Measurements from ENCODE around the gene RPL22L1. TPM values are rescaled to one million over a fixed set of nuclear protein-coding genes. Genes with fewer than 3 reads are reported as not detected.

The RPL22L1 gene
- total RNA-seq, 4 donors from 2014 or later, result 41.6 to 164 (median 63.9) TPM

DNA sequence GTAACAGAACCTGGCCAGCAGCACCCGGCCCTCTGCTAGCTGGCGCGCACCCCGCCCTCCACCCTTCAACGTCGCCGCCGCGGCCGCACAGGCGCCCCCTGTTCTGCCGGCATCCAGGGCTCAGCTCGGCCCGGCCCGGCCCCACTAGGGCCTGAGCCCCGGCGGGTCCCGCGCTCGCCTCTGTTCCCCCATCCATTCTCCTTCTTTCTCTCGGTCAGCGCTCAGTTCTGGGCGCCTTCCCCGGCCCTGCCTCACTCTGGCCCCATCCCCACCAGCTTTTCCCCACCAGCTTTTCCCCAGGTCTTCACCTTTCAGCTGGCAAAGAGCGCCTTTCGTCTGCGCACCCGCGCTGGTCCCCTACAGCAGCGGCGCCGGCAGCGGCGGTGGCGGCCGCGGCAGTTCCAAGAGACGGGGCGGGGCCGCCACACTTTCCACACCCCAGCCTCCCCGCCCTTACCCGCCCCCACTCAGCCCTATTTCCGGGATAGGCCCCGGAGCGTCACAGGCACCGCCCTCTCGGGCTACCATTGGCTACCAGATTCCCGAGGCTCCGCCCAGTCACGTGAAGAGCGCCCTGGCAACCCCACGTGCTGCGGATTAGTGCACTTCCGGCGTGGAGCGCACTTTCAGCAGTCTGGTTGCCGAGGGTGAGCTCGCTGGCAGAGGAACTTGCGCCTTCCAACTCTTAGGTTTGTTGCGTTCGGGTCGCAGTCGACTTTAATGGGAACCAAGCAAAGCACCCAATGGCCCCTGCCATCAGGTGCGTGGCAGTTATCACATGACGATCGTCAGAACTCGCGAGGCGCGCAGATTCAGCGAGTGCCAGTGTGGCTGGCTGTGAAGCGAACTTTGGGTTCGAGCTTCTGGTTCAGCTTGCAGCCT, 38.5 kb upstream of the RPL22L1 start, which contains the start of gene EIF5A2:
EIF5A2 (minus strand) TSS at position 403 of the 882 bp plus-strand sequence. CDS start 831 bp downstream, outside the sequence.
- TF ChIP-seq, protein P1, sequence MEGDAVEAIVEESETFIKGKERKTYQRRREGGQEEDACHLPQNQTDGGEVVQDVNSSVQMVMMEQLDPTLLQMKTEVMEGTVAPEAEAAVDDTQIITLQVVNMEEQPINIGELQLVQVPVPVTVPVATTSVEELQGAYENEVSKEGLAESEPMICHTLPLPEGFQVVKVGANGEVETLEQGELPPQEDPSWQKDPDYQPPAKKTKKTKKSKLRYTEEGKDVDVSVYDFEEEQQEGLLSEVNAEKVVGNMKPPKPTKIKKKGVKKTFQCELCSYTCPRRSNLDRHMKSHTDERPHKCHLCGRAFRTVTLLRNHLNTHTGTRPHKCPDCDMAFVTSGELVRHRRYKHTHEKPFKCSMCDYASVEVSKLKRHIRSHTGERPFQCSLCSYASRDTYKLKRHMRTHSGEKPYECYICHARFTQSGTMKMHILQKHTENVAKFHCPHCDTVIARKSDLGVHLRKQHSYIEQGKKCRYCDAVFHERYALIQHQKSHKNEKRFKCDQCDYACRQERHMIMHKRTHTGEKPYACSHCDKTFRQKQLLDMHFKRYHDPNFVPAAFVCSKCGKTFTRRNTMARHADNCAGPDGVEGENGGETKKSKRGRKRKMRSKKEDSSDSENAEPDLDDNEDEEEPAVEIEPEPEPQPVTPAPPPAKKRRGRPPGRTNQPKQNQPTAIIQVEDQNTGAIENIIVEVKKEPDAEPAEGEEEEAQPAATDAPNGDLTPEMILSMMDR (IDR thresholded peaks at IDR 0.05; ENCODE audit: low read depth), result no peak

DNA sequence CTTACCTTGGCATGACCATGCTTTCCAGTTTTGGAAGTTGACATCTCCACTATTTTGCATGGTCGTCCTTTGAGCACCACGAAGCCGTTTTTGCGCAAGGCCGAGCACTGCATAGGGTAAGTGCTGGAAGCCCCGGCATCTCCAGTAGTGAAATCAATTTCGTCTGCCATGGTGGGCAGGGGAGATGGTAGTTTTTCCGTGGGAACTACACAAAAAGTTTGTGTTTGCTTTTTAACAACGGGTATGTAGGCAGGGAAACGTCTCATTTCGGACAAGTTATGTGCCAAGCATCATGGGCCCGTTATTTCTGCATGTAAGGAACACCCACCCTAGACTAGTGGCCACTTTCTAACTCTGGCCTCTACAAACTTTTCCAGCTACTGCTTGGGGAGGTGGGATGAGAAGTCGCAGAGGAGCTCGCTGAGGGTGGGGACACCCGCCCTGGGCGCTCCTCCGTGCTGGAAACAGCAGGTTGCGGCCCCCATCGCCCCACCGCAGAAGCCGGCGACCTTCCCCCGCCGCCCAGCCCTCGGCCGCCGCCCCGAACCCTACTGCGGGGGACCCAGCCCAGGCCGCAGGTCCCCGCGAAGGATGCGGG, 37.7 kb upstream of the RPL22L1 start:
- TF ChIP-seq, protein P1 (IDR thresholded peaks at IDR 0.05; ENCODE audit: low read depth), result no peak

DNA sequence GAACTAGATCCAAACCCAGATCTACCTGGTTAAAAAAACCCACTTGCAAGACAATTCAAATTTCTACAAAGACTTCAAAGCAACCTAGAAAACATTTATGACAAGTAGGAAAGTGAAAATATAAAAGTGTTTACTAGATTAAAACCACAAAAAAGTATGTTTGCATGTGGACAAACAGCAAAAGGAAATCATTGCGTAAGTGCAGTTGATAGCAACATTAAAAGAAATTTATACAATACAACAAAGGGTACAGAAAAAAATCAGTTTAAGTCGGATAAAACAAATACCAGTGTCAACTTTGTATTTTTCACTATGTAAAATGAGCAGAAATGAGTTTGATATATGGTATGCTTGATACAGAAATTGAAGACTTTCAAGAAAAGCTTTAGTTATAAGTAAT, 35.9 kb upstream of the RPL22L1 start:
- TF ChIP-seq, protein P1 (IDR thresholded peaks at IDR 0.05; ENCODE audit: low read depth), result no peak

DNA sequence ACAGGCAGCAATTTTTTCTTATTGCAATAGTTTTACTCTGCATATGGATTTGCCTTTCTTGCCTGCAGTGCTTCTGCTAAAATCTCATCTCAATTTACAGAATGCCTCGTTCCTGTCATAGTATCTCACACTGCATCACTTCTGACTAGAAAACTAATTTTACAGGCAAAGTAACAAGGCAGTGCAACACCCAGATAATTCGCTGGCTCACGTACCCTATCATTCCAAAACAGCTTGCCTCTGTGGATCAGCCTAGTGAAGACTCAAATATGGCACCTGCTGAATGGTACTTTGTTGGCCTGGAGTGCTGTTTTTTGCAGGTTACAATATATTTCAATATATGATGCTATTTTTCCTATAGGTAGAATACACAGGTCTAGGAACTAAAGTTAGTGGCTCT, 33.1 kb upstream of the RPL22L1 start:
- TF ChIP-seq, protein P1 (IDR thresholded peaks at IDR 0.05; ENCODE audit: low read depth), result no peak

DNA sequence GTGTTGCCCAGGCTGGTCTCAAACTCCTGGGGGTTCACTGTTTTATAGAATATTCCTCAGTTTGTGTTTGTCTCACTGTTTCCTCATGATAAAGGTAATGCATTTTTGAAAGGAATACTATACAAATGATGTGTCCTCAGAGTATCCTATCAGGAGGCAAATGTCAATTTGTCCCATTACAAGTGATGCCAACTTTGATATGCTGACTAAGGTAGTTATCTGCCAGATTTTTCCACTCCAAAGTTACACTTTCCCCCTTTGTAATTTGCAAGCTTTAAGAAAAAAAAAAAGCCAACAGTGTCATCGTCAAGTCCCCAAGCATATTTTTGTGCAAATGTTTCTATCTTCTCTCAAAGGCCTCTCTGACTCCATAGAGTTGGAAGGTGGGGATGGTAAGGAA, 29.5 kb upstream of the RPL22L1 start:
- TF ChIP-seq, protein P1 (IDR thresholded peaks at IDR 0.05; ENCODE audit: low read depth), result no peak

DNA sequence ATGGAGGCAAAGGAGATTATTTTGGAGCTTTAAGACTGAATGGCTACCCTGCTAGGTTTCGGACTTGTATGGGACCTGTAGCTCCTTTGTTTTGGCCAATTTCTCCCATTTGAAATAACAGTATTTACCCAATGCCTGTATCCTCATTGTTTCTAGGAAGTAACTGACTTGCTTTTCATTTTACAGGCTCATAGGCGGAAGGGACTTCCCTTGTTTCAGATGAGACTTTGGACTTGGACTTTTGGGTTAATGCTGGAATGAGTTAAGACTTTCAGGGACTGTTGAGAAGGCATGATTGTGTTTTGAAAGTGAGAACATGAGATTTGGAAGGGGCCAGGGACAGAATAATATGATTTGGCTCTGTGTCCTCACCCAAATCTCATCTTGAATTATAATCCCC, 28.0 kb upstream of the RPL22L1 start:
- TF ChIP-seq, protein P1 (IDR thresholded peaks at IDR 0.05; ENCODE audit: low read depth), result no peak

DNA sequence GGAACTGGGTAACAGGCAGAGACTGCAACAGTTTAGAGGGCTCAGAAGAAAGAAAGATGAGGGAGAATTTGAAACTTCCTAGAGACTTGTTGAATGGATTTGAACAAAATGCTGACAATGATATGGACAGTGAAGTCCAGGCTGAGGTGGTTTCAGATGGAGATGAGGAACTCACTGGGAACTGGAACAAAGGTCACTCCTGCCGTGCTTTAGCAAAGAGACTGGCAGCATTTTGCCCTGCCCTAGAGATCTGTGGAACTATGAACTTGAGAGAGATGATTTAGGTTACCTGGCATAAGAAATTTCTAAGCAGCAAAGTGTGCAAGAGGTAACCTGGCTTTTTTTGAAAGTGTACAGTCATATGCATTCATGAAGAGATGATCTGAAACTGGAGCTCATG, 26.8 kb upstream of the RPL22L1 start:
- TF ChIP-seq, protein P1 (IDR thresholded peaks at IDR 0.05; ENCODE audit: low read depth), result no peak

Data from subcutaneous adipose tissue (tissue), 4 donors.